ENCODE data around the gene CHST9.

DNA sequence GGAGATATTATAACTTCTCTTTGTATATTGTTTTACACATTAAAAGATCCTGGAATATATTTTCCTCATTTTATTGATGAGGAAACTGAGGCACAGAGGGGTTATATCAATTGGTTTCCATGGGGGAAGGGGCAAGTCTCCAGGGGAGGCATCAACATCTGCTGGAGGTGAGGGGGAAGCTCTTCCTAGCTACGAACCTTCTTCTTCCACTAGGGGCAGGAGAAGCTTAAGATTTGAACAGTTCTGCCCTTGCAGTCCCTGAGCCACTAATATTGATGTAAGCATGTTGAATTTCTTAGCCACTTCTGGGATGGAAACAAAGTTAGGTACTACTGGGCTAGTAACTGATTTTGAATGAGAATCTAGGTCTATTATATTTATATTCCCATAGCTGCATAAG lies 179.5 kb downstream of the CHST9 start:
- TF ChIP-seq, protein P1, sequence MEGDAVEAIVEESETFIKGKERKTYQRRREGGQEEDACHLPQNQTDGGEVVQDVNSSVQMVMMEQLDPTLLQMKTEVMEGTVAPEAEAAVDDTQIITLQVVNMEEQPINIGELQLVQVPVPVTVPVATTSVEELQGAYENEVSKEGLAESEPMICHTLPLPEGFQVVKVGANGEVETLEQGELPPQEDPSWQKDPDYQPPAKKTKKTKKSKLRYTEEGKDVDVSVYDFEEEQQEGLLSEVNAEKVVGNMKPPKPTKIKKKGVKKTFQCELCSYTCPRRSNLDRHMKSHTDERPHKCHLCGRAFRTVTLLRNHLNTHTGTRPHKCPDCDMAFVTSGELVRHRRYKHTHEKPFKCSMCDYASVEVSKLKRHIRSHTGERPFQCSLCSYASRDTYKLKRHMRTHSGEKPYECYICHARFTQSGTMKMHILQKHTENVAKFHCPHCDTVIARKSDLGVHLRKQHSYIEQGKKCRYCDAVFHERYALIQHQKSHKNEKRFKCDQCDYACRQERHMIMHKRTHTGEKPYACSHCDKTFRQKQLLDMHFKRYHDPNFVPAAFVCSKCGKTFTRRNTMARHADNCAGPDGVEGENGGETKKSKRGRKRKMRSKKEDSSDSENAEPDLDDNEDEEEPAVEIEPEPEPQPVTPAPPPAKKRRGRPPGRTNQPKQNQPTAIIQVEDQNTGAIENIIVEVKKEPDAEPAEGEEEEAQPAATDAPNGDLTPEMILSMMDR (IDR thresholded peaks at IDR 0.05) = peak; percentile 55
- no peak for TF ChIP-seq ZFX (IDR thresholded peaks at IDR 0.05; ENCODE audit: borderline replicate concordance)

All from 22Rv1 (cell line).